Prostate gland (tissue), 2 donors: ENCODE results near the gene IL16.

Experiments
- CTCF ChIP-seq, 4 experiments: fragments of 200-600 bp in 2 of 4; fragments of 450-650 bp in 2 of 4; sonication (generic) in 2 of 4; IDR thresholded peaks; 1 replicate in 3 of 4; 2 replicates in 1 of 4; pipeline ENCODE4 v1.5.1; 2016 to 2019; ENCODE audit warnings: antibody characterized with exemption in 4 of 4, mild to moderate bottlenecking in 2 of 4, moderate library complexity in 2 of 4
- POLR2A ChIP-seq: fragments of 450-650 bp; IDR thresholded peaks from one replicate; pipeline ENCODE4 v1.6.1; 2016; ENCODE audit warnings: antibody characterized with exemption, mild to moderate bottlenecking
- POLR2AphosphoS5 ChIP-seq: sonication (generic); formaldehyde crosslinking; IDR thresholded peaks from one replicate; pipeline ENCODE4 v1.6.1; 2017; ENCODE audit warnings: antibody characterized with exemption

- TF ChIP-seq POLR2A (no peak), CTCF (IDR thresholded peaks at IDR 0.05) (no peak), POLR2AphosphoS5 (no peak)
These were observed 63.1 kb downstream of the IL16 start for GRCh38 chr15:81259760-81260298.
